Measurements from ENCODE around the gene IZUMO1. TPM values are rescaled to one million over a fixed set of nuclear protein-coding genes. Genes with fewer than 3 reads are reported as not detected.

IZUMO1 gene
- total and polyA plus RNA-seq, 2 of the 4 experiments (the other 2 are of a cell fraction): not detected

DNA sequence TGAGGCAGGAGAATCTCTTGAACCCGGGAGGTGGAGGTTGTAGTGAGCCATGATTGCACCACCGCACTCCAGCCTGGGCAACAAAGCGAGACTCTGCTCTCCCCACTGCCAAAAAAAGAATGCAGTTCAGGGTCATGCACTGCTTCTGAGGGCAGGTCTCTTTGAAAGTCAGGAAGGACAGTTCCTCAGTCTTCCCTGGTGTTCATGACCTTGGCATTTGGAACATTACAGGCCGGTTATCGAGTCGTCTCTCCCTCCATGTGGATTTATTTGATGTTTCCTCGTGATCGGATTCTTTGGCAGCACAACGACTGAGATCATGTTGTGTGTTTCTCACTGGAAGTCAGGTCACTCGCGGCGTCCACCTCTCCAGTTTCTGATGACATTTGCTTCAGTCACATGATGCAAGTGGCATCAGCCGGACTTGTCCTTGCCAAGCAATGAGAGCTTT is 25.8 kb upstream of the IZUMO1 start:
- Histone ChIP-seq H3K4ac (ENCODE audit: low read depth, low read length) (no peak overlapping the region), H2AFZ (replicated peaks; ENCODE audit: low read length, poor library complexity) (peak overlapping the region; percentile 5), H3K23ac (ENCODE audit: low read depth, low read length) (no peak overlapping the region), H3K9ac (ENCODE audit: low read depth, low read length) (no peak overlapping the region), H4K91ac (ENCODE audit: insufficient read depth, low read depth, low read length) (no peak overlapping the region), H3K4me1 (ENCODE audit: control insufficient read depth, insufficient read depth, low read length) (no peaks in the 10 kb centered on the region), H2AK9ac (replicated peaks; ENCODE audit: low read depth, low read length, poor library complexity) (no peak overlapping the region), H2BK15ac (ENCODE audit: low read depth, low read length) (no peak overlapping the region), H3K9me3 (ENCODE audit: control insufficient read depth, insufficient read depth, low read length) (no peaks in the 10 kb centered on the region), H4K20me1 (ENCODE audit: insufficient read depth, low read length) (no peaks in the 10 kb centered on the region), H3K36me3 (ENCODE audit: control insufficient read depth, insufficient read depth, low read length) (no peaks in the 10 kb centered on the region), H3K4me2 (ENCODE audit: low read depth, low read length) (no peak overlapping the region), H3K27ac (ENCODE audit: insufficient read depth, low read length) (no peak overlapping the region), H3K27me3 (ENCODE audit: control insufficient read depth, insufficient read depth, low read length) (peaks cover 16% of the 10 kb centered on the region), H3K79me1 (ENCODE audit: low read depth in 1 of 2, low read length in 2 of 2) (no peaks in the 10 kb centered on the region), H2BK120ac (ENCODE audit: low read depth, low read length) (no peak overlapping the region), H4K5ac (ENCODE audit: low read depth, low read length) (no peak overlapping the region), H3K9me1 (ENCODE audit: insufficient read depth, low read length) (no peaks in the 10 kb centered on the region), H2AK5ac (ENCODE audit: low read depth, low read length) (no peak overlapping the region), H3K18ac (ENCODE audit: low read depth, low read length) (no peak overlapping the region), H4K8ac (ENCODE audit: low read depth in 2 of 2, low read length in 2 of 2) (no peak overlapping the region), H2BK20ac (ENCODE audit: low read depth, low read length) (no peak overlapping the region), H3K14ac (replicated peaks; ENCODE audit: low read depth, low read length) (no peak overlapping the region), H3K56ac (ENCODE audit: extremely low read depth, insufficient read depth, low read length) (no peak overlapping the region), H2BK5ac (ENCODE audit: low read depth, low read length, poor library complexity, severe bottlenecking) (no peak overlapping the region), H3K4me3 (ENCODE audit: insufficient read depth, low read depth, low read length) (no peak overlapping the region)
- POLR2A ChIA-PET (ENCODE audit: unreplicated experiment): no interaction called here
- DNase-seq (no peak), ATAC-seq (ENCODE audit: low read depth) (no peak)
- TF ChIP-seq, protein P1, sequence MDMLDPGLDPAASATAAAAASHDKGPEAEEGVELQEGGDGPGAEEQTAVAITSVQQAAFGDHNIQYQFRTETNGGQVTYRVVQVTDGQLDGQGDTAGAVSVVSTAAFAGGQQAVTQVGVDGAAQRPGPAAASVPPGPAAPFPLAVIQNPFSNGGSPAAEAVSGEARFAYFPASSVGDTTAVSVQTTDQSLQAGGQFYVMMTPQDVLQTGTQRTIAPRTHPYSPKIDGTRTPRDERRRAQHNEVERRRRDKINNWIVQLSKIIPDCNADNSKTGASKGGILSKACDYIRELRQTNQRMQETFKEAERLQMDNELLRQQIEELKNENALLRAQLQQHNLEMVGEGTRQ (IDR thresholded peaks at IDR 0.05; ENCODE audit: low read depth, low read length): no peak
- TF ChIP-seq SMC3 (IDR thresholded peaks at IDR 0.05; ENCODE audit: low read depth, low read length): no peak
- TF ChIP-seq NFE2L2 (IDR thresholded peaks at IDR 0.05; ENCODE audit: low read depth, low read length): no peak
- no peak for TF ChIP-seq BHLHE40 (IDR thresholded peaks at IDR 0.05; ENCODE audit: low read depth, low read length)
- no peak for TF ChIP-seq FOS (IDR thresholded peaks at IDR 0.05; ENCODE audit: low read depth, low read length)
- no peak for TF ChIP-seq MAFK (IDR thresholded peaks at IDR 0.05; ENCODE audit: low read depth, low read length)
- TF ChIP-seq CEBPB (IDR thresholded peaks at IDR 0.05; ENCODE audit: low read depth, low read length): no peak
- TF ChIP-seq RFX5 (IDR thresholded peaks at IDR 0.05; ENCODE audit: low read depth, low read length): no peak
- TF ChIP-seq, protein P2, sequence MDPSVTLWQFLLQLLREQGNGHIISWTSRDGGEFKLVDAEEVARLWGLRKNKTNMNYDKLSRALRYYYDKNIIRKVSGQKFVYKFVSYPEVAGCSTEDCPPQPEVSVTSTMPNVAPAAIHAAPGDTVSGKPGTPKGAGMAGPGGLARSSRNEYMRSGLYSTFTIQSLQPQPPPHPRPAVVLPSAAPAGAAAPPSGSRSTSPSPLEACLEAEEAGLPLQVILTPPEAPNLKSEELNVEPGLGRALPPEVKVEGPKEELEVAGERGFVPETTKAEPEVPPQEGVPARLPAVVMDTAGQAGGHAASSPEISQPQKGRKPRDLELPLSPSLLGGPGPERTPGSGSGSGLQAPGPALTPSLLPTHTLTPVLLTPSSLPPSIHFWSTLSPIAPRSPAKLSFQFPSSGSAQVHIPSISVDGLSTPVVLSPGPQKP (IDR thresholded peaks at IDR 0.05; ENCODE audit: borderline replicate concordance, low read depth, low read length): no peak
- TF ChIP-seq POLR2A (IDR thresholded peaks at IDR 0.05; ENCODE audit: low read depth, low read length): no peak
- TF ChIP-seq, protein P3, sequence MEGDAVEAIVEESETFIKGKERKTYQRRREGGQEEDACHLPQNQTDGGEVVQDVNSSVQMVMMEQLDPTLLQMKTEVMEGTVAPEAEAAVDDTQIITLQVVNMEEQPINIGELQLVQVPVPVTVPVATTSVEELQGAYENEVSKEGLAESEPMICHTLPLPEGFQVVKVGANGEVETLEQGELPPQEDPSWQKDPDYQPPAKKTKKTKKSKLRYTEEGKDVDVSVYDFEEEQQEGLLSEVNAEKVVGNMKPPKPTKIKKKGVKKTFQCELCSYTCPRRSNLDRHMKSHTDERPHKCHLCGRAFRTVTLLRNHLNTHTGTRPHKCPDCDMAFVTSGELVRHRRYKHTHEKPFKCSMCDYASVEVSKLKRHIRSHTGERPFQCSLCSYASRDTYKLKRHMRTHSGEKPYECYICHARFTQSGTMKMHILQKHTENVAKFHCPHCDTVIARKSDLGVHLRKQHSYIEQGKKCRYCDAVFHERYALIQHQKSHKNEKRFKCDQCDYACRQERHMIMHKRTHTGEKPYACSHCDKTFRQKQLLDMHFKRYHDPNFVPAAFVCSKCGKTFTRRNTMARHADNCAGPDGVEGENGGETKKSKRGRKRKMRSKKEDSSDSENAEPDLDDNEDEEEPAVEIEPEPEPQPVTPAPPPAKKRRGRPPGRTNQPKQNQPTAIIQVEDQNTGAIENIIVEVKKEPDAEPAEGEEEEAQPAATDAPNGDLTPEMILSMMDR (conservative IDR thresholded peaks at IDR 0.05; ENCODE audit: low read depth, low read length): no peak
- TF ChIP-seq RAD21 (IDR thresholded peaks at IDR 0.05; ENCODE audit: low read length): no peak
- TF ChIP-seq MAZ (IDR thresholded peaks at IDR 0.05; ENCODE audit: borderline replicate concordance, low read depth, low read length): no peak
- TF ChIP-seq RCOR1 (IDR thresholded peaks at IDR 0.05; ENCODE audit: insufficient replicate concordance, low read length): no peak
- no peak for TF ChIP-seq MXI1 (IDR thresholded peaks at IDR 0.05; ENCODE audit: borderline replicate concordance, low read depth, low read length)
- no peak for TF ChIP-seq CHD1 (IDR thresholded peaks at IDR 0.05; ENCODE audit: low read depth, low read length)
- CTCF ChIA-PET: no interaction called here
- intact Hi-C loops (cut with micrococcal nuclease): no loop called here
- WGBS, 2 experiments (ENCODE audit: extremely low coverage in 2 of 2, insufficient read length in 1 of 2): 100% methylated on average over 1 of the region's 13 CpGs; no CpG with 5 or more reads in 1 of the 2 experiments
- in situ Hi-C loops (cut with MboI; ENCODE audit: low sequenced_read_pairs): no loop called here
- no TSS peak for BruUV-seq (replicated peaks)
- dilution Hi-C loops (cut with HindIII; ENCODE audit: low sequenced_read_pairs, unreplicated experiment): no loop called here
